Astrocyte of the spinal cord (primary cell): ENCODE data around the gene POU2AF2.
A peak's percentile ranks its signal among the peaks of the same experiment; 100 is the strongest.
"Not testable (repeated sequence)": the region's sequence is repeated elsewhere in the genome, so short reads cannot be mapped to it uniquely, and the experiment has no call there.

ENCODE experiments used
- DNase-seq: peaks from one replicate; pipeline ENCODE4 v3.0.0; 2011; ENCODE audit warnings: low read depth, low spot score
- H3K4me3 ChIP-seq: 2 replicates; pipeline ENCODE4 v1.5.1; 2011; ENCODE audit warnings: low read depth, mild to moderate bottlenecking, low read length, moderate library complexity
- in situ Hi-C: cut with HindIII; loops from 2 replicates; pipeline ENCODE4 v1.10.0; 2017; ENCODE audit warnings: low sequenced_read_pairs
- TF ChIP-seq, protein P1 (sequence below): IDR thresholded peaks from 2 replicates; pipeline ENCODE4 v1.5.1; 2012; ENCODE audit warnings: low read depth, mild to moderate bottlenecking, low read length, inconsistent platforms

POU2AF2 gene

GRCh38 chr11:111209543-111210355 lies 35.8 kb upstream of the POU2AF2 start:
- no peak overlapping the region for H3K4me3 ChIP-seq
- DNase-seq: no peak
- TF ChIP-seq, protein P1, sequence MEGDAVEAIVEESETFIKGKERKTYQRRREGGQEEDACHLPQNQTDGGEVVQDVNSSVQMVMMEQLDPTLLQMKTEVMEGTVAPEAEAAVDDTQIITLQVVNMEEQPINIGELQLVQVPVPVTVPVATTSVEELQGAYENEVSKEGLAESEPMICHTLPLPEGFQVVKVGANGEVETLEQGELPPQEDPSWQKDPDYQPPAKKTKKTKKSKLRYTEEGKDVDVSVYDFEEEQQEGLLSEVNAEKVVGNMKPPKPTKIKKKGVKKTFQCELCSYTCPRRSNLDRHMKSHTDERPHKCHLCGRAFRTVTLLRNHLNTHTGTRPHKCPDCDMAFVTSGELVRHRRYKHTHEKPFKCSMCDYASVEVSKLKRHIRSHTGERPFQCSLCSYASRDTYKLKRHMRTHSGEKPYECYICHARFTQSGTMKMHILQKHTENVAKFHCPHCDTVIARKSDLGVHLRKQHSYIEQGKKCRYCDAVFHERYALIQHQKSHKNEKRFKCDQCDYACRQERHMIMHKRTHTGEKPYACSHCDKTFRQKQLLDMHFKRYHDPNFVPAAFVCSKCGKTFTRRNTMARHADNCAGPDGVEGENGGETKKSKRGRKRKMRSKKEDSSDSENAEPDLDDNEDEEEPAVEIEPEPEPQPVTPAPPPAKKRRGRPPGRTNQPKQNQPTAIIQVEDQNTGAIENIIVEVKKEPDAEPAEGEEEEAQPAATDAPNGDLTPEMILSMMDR: no peak
- in situ Hi-C loops: no loop called here

GRCh38 chr11:111213256-111213655 lies 32.3 kb upstream of the POU2AF2 start:
- peak; percentile 40 for DNase-seq
- in situ Hi-C loops: no loop called here
- H3K4me3 ChIP-seq: no peak overlapping the region
- TF ChIP-seq, protein P1: no peak

DNA sequence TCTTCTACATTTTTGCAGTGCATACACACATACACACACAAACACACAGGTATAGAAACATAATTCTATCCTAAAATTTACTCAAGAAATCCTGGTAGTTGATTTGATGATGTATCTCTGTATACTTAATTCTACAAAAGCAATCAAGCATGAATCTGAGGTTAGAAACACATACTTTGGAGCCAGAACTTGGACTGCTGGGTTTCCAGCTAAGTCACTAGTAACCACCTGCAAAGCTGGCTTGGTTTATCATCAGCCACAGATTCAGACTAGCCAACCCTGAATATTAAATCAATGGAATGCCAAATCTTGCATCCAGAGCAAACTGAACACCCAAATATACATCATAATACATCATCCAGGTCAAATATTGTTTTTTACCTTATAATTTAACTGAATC lies 24.8 kb upstream of the POU2AF2 start:
- in situ Hi-C loops: no loop called here

DNA sequence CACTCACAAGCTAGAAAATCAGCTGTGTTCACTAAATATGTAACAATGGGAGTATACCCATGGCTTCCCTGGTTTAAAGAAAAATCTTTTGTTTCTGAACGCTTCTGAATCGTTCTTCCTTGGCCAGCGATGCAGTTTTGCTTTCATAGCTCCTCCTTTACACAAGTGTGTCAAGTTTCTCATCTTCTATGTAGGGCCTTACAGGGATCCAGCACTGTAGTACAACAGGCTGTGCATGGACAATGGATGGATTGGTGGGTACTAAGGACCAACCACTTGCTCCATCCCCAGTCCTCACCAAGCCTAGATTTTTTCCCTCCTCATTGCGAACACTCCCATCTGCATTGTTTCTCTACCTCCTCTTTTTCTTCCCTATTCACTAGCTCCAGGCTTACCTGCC lies 24.3 kb upstream of the POU2AF2 start:
- TF ChIP-seq, protein P1: no peak
- no peak overlapping the region for H3K4me3 ChIP-seq
- no peak for DNase-seq
- in situ Hi-C loops: no loop called here

More for the DNA sequence above, 24.8 kb upstream of the POU2AF2 start:
- peak; percentile 20 for DNase-seq
- TF ChIP-seq, protein P1: no peak
- H3K4me3 ChIP-seq: no peak overlapping the region

DNA sequence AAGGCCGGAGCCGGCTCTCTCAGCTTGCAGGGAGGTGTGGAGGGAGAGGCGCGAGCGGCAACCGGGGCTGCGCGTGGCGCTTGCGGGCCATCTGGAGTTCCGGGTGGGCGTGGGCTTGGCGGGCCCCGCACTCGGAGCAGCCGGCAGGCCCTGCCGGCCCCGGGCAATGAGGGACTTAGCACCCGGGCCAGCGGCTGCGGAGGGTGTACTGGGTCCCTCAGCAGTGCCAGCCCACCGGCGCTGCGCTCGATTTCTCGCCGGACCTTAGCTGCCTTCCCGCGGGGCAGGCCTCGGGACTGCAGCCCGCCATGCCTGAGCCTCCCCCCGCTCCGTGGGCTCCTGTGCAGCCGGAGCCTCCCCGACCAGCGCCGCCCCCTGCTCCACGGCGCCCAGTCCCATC lies 23.6 kb upstream of the POU2AF2 start:
- DNase-seq, in situ Hi-C loops, H3K4me3 ChIP-seq: not testable (repeated sequence)

DNA sequence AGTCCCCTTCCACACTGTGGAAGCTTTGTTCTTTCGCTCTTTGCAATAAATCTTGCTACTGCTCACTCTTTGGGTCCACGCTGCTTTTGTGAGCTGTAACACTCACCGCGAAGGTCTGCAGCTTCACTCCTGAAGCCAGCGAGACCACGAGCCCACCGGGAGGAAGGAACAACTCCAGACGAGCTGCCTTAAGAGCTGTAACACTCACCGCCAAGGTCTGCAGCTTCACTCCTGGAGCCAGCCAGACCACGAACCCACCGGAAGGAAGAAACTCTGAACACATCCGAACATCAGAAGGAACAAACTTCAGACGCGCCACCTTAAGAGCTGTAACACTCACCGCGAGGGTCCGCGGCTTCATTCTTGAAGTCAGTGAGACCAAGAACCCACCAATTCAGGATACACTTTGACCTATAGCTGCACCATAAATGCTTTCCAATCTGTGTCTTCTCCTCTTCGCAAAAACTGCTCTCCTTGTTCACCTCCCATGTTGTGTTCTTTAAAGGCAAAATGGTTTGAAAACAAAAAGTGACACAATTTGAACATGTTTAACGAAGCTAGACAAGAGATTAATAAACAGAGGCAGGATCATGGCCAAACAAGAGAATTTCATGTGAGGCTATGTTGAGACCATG lies 22.6 kb upstream of the POU2AF2 start:
- H3K4me3 ChIP-seq, in situ Hi-C loops, DNase-seq: not testable (repeated sequence)

DNA sequence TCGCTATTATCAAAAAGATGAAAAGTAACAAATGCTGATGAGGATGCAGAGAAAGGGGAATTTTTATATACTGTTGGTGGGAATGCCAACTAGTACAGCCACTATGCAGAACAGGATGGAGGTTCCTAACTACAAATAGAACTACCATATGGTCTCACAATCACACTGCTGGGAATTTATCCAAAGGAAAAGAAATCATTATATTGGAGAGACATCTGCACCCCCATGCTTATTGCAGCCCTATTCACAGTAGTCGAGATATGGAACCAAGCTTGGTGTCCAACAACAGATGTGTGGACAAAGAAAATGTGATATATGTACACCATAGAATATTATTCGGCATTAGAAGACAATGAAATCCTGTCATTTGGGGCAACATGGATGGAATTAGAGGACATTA lies 19.6 kb upstream of the POU2AF2 start:
- TF ChIP-seq, protein P1: no peak
- in situ Hi-C loops: no loop called here
- no peak for DNase-seq
- H3K4me3 ChIP-seq: no peak overlapping the region
